SIG-M5 treated with dmso at 0.1 percent for 504 hours (cell line): ENCODE data around the gene CLDN19.
"Not testable (repeated sequence)": the region's sequence is repeated elsewhere in the genome, so short reads cannot be mapped to it uniquely, and the experiment has no call there.

Experiments
- DNase-seq: peaks from one replicate; lab custom pipeline; 2025; ENCODE audit not compliant: unreplicated experiment; lab: John Stamatoyannopoulos, UW

The CLDN19 gene

GRCh38 chr1:42740851-42741580 is 980 bp upstream of the CLDN19 start:
- DNase-seq, result no peak

- DNase-seq, result no peak
Observed at GRCh38 chr1:42738678-42739226, 1.3 kb downstream of the CLDN19 start.

- no peak for DNase-seq
Observed at GRCh38 chr1:42737986-42738677, 1.9 kb downstream of the CLDN19 start.

GRCh38 chr1:42737257-42737656 is 2.8 kb downstream of the CLDN19 start:
- DNase-seq, result peak; percentile 86

GRCh38 chr1:42736571-42737200 is 3.4 kb downstream of the CLDN19 start:
- DNase-seq, result no peak

- DNase-seq, result no peak
Observed at GRCh38 chr1:42736152-42736551, 3.9 kb downstream of the CLDN19 start.

GRCh38 chr1:42735477-42736105 is 4.4 kb downstream of the CLDN19 start:
- no peak for DNase-seq

- no peak for DNase-seq
Observed at GRCh38 chr1:42735056-42735455, 5.0 kb downstream of the CLDN19 start.

- DNase-seq, result no peak
Observed at GRCh38 chr1:42734201-42735035, 5.6 kb downstream of the CLDN19 start.

- DNase-seq, result no peak
Observed at GRCh38 chr1:42733415-42734200, 6.4 kb downstream of the CLDN19 start.

GRCh38 chr1:42732126-42732680 is 7.8 kb downstream of the CLDN19 start:
- no peak for DNase-seq

GRCh38 chr1:42731585-42731984 is 8.5 kb downstream of the CLDN19 start:
- DNase-seq, result no peak

- peak; percentile 18 for DNase-seq
Observed at GRCh38 chr1:42730988-42731387, 9.0 kb downstream of the CLDN19 start.

GRCh38 chr1:42730002-42730401 is 10.0 kb downstream of the CLDN19 start:
- DNase-seq, result no peak

GRCh38 chr1:42725820-42726219 is 14.2 kb downstream of the CLDN19 start:
- not testable (repeated sequence) for DNase-seq

- no peak for DNase-seq
Observed at GRCh38 chr1:42723511-42723910, 16.5 kb downstream of the CLDN19 start.

GRCh38 chr1:42722403-42722802 is 17.6 kb downstream of the CLDN19 start:
- DNase-seq, result not testable (repeated sequence)

GRCh38 chr1:42721926-42722325 is 18.1 kb downstream of the CLDN19 start:
- DNase-seq, result no peak

GRCh38 chr1:42720868-42721267 is 19.2 kb downstream of the CLDN19 start:
- no peak for DNase-seq
